Kidney glomerular epithelial cell (primary cell): ENCODE results near the gene DHDDS.
"Not testable (repeated sequence)": the region's sequence is repeated elsewhere in the genome, so short reads cannot be mapped to it uniquely, and the experiment has no call there.

Experiments used
- DNase-seq: peaks from one replicate; lab custom pipeline; 2025; lab: John Stamatoyannopoulos, UW

DHDDS gene, protein sequence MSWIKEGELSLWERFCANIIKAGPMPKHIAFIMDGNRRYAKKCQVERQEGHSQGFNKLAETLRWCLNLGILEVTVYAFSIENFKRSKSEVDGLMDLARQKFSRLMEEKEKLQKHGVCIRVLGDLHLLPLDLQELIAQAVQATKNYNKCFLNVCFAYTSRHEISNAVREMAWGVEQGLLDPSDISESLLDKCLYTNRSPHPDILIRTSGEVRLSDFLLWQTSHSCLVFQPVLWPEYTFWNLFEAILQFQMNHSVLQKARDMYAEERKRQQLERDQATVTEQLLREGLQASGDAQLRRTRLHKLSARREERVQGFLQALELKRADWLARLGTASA

DNA sequence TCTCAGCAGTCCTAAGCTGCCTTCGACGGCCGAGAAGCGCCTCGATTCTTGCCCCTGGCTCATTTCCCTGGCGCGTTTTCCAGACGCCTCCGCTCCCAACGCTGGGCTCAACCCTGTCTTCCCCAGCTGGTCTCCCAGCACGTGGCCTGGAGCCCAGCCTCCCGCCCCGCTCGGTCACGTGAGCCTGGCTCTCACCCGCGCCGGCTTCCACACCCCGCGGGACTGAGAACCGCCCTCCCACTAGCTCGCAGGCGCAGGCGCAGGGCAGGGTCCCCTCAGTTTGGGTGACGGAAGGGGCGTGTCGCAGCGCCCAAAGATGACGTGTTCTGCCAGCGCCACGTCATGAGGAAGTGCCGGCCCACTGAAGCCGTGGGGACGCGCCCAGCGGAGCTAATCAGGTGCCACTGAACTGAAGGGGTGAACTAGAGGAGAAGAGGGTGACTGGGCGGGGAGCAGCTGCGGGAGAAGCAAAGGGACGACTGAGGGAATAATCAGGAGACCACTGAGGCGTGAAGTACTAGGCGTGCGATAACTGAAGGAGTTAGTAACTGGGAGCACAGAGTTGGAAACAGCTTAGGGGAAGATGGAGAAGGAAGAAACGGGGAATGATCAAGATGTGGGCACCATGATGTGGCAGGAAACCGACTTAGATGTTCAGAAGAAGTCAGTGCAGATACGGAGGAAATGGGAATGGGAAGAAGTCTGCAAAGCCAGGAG lies at the start of gene DHDDS:
Gene DHDDS (plus strand): TSS at position 343 of the 717 bp plus-strand sequence. CDS start 625 bp downstream, outside the sequence.
- DNase-seq: peak; percentile 96

DNA sequence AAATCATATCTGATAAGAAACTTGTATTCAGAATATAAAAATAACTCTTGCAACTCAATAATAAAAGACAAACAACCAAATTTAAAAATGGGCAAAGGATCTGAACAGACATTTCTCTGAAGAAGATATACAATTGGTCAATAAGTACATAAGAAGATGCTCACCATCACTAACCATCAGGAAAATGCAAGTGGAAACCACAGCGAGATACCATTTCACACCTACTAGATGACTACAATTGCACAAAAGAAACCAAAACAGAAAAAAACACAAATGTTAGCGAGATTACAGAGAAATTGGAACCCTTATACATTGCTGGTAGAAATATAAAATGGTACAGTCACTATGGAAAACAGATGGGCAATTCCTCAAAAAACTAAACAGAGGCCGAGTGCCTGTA lies 48.0 kb upstream of the DHDDS start:
- DNase-seq: no peak

DNA sequence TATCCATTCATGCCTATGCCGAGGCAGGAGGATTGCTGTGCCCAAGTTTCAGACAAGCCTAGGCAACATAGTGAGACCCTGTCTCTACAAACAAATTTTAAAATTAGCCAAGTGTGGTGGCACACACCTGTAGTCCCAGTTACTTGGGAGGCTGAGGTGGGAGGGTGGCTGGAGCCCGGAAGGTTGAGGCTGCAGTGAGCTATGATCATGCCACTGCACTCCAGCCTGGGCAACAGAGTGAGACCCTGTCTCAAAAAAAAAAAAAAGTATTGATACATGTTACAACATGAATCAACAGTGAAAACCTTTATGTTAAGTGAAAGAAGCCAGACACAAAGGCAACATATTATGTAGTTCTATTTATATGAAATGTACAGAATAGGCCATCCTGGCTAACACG lies 47.1 kb upstream of the DHDDS start:
- not testable (repeated sequence) for DNase-seq

DNA sequence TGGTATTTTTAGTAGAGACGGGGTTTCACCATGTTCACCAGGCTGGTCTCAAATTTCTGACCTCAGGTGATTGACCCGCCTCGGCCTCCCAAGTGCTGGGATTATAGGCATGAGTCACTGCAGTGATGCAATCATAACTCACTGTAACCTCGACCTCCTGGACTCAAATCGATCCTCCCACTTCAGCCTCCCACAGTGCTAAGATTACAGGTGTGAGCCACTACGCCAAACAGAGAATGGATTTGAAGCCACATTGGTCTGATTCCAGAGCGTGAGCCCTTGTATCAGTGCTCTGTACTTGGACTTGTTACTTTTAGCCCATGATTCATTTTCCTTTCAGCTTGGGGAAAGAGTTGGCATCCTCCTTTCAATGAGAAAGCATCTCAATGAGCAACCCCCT lies 44.7 kb upstream of the DHDDS start:
- DNase-seq: no peak

DNA sequence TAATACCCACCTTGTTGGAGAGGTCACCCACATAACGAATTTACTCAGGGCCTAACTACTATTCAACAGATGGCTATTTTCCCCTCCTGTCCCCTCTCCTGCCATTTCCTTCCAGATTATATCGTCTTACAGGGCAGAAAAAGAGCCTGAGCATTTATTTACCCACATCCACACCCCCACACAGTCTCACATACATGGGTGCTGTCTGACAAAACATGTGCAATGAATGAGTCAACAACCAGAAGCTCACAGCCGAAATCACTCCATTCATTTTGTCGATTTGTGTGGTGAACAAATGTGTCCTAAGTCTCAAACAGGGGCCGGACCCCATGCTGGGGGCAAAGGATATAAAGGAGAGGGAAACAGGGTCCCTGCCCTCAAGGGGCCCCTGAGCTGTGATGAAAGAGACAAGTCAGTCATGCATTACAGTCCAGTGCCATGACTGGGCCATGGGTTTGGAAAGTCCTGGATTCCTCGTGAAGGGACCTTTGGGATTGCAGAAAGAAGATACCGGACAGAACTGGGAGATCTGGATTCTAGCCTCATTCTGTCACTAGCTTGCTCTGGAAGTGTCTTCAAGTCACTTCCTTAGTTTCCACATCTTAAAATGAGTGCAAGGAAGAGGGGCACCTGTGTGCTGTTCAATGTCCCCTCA lies 43.2 kb upstream of the DHDDS start:
- DNase-seq: no peak

DNA sequence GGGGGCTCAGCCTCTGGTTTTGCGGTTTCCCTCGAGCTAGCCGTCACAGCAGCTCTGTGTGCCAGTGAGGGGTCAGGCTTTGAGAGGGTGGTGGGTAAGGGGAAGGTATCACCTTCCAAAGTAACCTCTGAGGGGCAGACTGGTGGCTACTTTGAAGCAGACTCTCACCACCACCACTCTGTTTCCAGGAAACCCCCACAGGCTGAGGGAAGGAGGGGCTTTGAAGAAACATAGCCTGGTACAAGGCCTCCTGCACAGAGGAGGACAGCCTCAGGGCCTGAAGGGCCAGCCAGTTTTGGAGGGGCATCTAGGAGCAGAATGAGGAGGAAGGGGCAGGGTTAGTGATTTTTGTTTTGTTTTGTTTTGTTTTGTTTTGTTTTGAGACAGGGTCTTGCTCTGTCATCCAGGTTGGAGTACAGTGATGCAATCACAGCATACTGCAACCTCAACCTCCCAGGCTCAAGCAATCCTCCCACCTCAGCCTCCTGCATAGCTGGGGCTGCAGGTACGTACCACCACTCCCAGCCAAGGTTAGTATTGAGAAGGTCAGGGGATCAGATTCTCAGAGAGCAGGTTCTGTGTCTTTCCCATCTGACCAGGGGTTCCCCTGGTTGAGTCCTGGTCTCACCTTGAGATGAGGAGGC lies 42.4 kb upstream of the DHDDS start:
- no peak for DNase-seq

DNA sequence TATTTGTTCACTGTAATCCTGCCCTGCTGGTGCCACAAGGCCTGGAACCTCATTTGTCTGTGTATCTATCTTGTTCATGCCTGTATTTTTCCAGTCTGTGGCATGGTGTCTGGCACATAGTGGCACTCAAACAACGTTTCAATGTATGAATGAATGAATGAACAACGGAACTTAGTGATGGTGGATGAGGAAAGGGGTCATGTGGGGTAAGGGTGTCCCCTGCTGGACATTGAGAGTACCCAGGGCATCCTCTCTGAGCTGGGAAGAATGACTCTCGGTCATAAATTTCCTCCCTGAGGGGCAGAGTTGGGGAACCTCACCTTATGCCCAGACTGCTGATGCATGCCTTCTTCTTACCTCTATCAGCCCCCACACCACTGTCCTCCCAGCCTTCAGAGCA lies 40.7 kb upstream of the DHDDS start:
- DNase-seq: peak; percentile 18

DNA sequence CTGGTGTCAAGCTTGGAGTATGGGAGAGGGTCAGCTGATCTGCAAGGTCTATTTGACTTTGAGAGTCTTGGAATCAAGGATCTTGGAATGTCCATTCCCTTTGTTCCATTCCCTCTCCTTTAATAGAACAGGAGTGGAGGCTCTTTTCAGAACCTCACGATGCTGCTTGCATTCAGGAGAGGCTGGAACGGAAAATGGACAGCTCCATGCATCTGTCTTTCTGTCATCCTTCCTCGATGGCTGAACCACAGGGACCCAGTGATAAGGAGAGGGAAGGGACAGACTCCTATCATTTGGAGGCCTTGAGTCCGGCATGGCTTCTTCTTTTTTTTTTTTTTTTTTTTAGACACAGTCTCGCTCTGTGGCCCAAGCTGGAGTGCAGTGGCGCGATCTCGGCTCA lies 36.4 kb upstream of the DHDDS start:
- DNase-seq: no peak

DNA sequence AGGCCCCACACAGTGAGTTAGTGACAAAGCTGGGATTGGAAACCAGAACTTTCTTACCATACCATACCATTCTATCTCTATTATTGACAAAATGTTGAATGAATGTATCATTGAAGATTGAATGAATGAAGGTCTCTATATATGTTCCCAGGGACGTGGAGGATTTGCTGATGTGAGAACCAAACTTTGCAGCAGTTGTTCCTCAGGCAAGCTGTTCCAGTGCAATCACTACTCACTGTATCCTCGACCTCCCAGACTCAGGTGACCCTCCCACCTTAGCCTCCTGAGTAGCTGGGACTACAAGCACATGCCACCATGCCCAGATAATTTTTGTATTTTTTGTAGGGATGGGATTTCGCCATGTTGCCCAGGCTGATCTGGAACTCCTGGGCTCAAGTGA lies 33.1 kb upstream of the DHDDS start:
- no peak for DNase-seq

DNA sequence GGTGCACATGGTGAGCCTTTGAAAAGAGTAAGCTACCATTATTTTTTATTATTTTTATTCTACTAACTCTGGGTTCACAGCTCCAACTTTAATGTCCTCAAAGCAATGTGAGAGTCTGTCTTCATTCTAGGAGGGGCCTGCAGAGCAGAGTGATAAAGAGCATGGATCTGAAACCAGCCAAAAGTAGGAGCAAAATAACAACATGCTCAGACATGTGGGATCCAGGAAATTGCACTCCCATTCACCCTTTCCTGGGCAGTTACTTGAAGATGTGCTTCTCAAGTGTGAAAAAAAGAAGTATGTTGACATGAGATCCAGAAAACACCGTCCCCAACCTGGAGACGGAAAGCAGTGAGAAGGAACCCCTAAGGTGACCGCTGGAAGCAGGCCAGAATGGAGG lies 30.2 kb upstream of the DHDDS start:
- no peak for DNase-seq

DNA sequence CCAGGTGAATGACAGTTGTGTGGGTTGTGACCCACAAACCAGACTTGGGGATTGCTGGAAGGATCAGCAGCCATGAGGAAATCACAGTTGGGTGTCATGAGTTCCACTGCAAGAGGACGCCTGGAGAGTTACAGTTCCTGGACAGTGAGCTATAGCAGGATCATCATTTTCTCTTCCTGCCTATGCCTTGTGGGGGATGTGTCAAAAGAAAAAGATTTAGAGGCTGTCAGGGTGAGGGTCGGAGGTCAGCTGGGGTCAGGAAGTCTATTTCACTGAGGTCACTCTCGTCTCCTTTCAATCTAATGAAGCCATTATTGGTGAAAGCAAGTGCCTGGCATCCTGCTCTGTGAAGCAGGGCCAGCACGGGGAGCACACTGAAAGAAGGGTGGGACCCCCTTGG lies 28.5 kb upstream of the DHDDS start:
- no peak for DNase-seq

DNA sequence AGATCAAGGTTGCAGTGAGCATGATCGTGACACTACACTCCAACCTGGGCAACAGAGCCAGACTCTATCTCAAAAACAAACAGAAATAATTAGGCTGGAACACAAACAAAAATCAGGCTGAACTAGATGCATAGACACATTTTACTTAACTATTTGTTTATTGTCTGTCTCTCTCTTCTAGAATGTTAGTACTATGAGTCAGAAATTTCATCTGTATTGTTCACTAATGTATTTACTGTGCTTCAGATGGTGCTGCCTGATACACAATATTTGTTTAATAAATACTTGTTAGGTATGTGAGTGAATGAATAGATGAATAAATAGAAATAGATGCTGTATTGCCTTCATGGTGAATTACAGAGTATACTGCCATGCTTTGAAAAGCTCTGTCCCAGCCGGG lies 27.5 kb upstream of the DHDDS start:
- DNase-seq: no peak

DNA sequence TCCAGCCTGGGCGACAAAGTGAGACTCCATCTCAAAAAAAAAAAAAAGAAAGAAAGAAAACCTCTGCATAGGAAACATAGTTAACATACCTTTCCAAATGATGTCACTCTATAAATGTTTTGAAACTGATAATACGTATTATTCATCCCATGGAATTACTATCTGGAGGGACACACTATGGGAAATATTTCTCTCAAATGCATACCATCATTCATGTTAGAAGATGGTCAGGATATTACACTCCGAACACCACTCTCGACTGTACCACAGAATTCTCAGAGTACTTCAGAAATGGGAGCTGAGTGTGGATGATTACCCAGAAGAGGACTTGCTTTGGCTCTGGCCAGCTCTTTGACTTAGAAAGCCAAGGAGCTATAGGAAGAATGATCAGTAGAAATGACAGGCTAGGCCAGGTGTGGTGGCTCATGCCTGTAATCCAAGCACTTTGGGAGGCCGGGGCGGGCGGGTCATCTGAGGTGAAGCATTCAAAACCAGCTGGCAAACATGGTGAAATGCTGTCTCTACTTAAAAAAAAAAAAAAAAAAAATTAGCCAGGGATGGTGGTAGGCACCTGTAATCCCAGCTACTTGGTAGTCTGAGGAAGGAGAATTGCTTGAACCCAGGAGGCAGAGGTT lies 26.7 kb upstream of the DHDDS start:
- DNase-seq: peak; percentile 21

DNA sequence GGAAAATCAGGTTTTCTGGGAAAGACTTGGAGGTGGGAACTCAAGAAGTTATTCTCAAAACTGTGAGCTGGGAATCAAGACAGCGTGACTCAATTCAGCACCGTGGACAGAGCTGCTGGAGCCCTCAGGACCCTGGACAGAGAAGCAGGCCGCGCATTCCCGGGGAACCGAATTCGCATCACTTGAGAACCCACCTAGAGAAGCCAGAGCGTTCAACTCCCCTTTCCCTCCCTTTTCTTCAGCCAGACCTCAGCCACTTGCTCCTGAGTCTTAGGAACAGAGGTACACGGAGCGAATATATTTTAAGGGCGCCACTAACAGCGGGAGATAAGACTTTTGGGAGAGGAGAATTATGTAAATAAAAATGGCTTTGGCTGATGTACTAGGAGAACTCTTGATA lies 23.5 kb upstream of the DHDDS start:
- peak; percentile 45 for DNase-seq

DNA sequence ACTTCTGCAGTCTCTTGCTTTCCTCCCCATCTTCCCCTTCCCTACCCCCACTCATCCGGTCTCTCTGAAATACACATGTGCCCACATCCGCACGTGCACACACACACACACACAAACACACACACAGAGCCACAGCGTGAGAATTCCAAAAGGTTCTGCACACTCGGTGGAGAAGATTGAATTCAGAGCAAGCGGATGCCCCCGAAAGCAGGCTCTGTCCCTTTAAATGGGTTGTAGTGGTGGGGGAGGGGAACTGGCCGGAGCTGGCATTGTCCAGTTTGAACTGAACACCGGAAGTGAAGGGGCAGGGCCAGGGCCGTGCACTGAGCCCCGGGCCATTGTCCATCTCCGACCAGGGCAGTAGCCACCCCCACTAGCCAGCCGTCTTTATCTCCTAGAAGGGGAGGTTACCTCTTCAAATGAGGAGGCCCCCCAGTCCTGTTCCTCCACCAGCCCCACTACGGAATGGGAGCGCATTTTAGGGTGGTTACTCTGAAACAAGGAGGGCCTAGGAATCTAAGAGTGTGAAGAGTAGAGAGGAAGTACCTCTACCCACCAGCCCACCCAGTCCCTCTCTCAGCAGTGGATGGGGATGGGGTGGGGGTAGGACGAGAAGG lies 22.8 kb upstream of the DHDDS start:
- no peak for DNase-seq

DNA sequence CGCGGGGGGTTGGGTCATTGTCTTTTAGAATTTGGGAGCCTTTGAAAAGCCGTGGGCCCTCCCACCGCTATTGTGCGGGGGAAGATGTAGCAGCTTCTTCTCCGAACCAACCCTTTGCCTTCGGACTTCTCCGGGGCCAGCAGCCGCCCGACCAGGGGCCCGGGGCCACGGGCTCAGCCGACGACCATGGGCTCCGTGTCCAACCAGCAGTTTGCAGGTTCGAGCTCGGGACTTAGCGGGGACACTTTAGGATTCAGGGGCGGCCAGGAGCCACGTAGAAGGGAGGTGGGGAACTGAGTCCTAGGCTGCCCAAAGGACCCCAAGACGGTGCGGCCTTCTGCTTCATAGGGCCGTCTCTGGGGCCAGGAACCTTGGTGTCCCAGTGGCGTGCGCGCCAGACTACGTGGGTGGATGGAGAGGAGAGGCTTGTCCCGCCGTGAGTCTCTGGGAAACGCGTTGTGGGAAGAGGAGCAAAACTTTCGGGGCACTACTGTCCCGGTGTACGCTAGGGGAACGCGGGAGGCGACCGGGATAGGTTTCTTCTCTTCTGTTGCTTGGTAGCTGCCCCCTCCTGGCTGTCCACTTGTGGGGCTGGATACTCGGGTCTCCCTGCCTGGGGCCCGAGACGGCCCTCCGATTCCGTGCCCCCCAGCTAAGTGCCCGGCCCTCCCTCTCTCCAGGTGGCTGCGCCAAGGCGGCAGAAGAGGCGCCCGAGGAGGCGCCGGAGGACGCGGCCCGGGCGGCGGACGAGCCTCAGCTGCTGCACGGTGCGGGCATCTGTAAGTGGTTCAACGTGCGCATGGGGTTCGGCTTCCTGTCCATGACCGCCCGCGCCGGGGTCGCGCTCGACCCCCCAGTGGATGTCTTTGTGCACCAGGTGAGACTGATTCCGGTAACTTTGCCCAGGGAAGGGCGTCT lies 21.2 kb upstream of the DHDDS start, which contains the start of gene LIN28A:
Gene LIN28A (plus strand): TSS at position 112 of the 918 bp plus-strand sequence. CDS start 75 bp downstream, at position 187.
- no peak for DNase-seq

DNA sequence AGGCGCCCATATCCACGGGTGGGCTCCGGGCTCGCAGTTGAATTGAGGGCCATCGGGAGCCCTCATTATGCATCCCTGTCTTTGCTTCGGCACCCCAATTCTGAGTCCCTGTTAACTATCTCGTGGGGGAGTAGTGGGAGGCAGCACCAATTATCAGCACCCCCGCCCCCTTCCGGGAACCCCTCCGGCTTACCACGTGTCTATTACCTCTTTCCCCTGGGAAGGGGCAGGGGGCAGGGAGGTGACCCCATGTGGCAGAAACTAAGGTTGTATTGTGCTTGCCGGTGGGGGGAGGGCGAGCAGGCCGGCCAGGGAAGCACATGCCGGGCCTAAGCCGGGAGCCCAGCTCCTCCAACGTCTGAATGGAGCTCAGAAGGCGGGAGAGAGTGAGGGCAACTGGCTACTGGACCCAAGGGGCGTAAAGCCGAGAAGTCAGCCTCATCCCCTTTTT lies 20.5 kb upstream of the DHDDS start:
- DNase-seq: no peak

DNA sequence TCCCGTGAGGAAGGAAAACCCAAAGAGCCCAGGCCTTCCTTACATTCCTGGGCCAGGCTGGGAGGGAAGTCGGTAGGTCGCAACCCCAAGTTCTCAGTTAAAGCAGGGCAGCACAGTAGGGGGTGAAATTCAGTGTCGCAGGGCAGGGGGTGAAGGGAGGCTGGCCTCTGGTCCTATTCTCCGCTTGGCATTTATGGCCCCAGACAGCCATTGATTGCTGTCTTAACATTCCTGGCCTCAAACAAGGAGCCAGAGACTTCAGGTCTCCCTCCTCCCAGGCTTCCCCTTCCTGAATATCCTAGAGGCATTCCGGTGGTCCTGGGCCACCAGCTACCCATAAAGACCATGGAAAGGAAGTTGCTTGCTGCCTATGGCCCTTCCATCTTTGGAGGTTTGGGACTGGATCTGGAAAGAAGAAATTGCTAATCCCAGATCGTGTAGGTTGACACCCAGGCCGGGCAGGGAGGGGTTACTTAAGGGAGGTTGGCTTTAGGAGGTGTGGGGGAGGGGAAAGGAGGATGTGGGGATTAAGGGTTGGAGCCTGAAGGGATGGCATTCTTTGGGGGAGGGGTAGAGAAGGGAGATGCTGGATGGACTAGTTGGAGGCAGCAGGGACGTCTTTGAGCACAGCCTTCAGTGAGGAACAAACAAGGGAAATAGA lies 19.8 kb upstream of the DHDDS start:
- DNase-seq: no peak

DNA sequence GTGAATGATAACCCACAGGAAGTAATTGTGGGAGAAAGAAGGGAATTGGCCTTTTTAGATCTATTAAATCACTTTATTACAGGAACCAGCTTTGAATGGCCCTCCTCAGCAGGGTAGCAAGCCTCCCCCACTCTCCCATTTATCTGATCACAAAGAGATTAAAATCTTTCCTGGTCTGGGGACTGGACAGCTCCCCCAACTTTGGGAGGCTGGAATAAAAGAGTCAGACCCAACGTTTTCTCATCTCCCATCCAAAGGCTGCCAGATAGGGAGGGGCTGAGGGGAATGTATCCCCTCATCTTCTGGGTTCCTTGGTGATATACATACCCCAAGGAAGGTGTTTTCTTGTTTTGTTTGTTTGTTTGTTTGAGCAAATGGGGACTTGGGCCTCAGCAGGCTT lies 19.1 kb upstream of the DHDDS start:
- no peak for DNase-seq
